Retinal pigment epithelial cell (primary cell): Measurements from ENCODE around the gene ABCD4.

Source experiments
- DNase-seq: peaks from one replicate; pipeline ENCODE4 v3.0.0-alpha.2; 2010; ENCODE audit warnings: low read depth
- H3K4me3 ChIP-seq: 2 replicates; pipeline ENCODE4 v1.5.1; 2011; ENCODE audit warnings: mild to moderate bottlenecking, low read length, control low read depth, moderate library complexity
- TF ChIP-seq, protein P1 (sequence below): conservative IDR thresholded peaks from 2 replicates; pipeline ENCODE4 v1.5.1; 2011; ENCODE audit warnings: low read depth, low read length, control low read depth, inconsistent platforms

The ABCD4 gene

DNA sequence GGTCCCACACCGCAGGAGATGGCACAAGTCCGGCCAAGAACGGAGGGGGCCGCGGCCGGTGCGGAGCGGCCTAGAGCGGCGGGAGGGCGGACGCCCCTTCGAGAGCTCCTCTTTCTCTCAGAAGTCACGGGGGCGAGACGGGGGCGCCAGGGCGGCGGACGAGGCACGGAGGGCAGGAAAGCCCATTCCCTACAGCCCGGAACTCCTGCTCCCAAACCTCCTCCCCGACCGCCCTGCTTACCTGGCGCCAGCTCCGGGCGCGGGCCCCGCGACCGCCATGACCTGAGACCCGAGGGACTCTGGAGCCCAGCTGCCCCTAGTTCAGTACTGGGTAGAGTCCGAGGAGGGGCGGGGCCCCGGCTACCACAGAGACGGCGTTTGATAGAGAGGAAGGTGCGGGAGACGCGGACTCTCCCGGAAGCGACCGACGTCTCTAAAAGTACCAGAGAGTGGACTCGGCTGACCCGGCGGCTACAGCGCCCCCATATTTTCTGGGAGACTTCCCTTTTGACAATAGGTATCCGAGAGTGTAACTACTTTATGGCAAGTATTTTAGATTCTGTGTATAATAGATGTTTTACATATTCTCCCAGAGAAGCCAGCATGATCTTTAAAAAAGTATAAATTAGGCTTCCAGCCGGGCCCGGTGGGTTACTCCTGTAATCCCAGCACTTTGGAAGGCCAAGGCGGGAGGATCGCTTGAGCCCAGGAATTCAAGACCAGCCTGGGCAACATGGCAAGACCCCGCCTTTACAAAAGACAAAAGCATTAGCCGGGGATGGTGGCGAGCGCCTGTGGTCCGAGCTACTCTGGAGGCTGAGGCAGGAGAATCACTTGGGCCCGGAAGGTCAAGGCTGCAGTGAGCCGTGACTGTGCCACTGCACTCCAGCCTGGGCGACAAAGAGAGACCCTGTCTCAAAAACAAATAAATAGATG lies at the start of gene ABCD4:
Gene ABCD4 (minus strand): TSS at position 301 of the 936 bp plus-strand sequence. CDS start 22 bp downstream, at position 279.
- peak within 1 kb of the TSS; percentile 88 for H3K4me3 ChIP-seq
- TF ChIP-seq, protein P1, sequence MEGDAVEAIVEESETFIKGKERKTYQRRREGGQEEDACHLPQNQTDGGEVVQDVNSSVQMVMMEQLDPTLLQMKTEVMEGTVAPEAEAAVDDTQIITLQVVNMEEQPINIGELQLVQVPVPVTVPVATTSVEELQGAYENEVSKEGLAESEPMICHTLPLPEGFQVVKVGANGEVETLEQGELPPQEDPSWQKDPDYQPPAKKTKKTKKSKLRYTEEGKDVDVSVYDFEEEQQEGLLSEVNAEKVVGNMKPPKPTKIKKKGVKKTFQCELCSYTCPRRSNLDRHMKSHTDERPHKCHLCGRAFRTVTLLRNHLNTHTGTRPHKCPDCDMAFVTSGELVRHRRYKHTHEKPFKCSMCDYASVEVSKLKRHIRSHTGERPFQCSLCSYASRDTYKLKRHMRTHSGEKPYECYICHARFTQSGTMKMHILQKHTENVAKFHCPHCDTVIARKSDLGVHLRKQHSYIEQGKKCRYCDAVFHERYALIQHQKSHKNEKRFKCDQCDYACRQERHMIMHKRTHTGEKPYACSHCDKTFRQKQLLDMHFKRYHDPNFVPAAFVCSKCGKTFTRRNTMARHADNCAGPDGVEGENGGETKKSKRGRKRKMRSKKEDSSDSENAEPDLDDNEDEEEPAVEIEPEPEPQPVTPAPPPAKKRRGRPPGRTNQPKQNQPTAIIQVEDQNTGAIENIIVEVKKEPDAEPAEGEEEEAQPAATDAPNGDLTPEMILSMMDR = peak; percentile 55
- DNase-seq = peak; percentile 76

DNA sequence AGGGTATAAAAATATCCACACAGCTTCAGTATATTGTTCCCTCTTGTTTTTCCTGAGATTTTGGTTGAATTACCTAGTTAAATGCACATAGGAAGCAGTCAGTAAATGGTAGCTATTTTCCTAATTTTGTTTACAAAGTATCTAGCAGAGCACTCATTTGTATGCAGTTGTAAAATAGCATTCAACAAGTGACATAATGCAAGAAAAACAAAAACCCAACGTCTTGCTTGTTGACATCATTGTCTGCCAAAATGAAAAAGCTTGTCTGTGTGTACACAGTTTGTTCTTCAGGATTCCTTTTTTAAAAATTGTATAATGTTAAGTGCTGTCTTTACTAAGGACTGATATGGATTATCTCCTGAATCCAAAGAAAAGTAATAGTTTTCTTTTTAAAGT lies 48.2 kb upstream of the ABCD4 start:
- TF ChIP-seq, protein P1 = no peak
- H3K4me3 ChIP-seq = no peak overlapping the region
- DNase-seq = no peak

DNA sequence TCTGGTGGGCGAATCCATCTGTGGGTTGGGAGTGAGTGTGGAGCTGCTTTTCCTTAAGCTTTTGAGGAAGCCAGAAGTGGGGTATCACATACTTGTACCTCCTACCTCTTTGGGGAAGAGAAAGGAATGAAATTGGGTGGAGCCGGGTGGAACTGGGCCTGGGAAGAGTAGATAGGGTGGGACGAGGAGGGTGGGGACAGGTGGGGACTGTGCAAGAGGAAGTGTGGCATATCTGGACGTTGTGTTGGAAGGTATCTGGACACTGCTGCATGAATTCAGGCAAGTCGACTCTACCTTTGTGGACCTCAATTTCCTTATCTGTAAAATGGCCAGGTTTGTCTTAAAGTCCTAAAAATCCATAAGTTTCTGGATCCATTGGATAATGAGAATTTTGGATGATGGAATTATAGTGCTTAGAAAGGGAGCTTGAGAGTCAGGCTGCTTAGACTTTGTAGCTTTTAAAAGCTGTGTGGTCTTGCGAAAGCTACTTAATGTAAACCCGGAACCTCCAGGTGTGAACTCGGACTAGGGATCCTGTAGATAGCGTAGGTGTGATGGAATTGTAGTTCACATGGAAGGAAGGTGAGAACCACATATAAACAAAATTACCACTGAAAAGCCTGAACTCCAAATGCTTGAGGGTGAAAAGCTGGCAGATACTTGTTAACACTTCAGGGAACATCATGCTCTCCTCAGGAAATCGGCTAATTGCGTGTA lies 47.6 kb upstream of the ABCD4 start:
- TF ChIP-seq, protein P1 = no peak
- no peak for DNase-seq
- no peak overlapping the region for H3K4me3 ChIP-seq

DNA sequence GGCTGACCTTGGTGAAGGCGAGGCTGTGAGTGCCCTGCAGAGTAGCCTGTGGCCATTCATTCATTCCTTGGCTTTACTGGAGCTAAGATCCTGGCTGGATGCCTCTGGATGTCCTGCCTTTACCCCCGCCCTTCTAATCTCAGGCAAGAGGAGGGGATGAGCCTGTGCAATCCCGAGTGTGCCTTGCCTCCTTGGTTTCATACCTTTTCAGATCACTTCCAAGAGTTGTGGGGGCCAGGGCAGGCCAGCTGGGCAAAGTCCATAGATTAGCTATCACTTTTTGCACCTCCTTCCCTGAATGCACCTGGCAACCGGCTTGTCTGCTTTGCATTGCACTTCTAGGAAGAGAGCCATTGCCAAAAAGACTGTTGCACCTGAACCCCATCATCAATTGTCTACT lies 47.0 kb upstream of the ABCD4 start:
- no peak for DNase-seq
- TF ChIP-seq, protein P1 = no peak
- no peak overlapping the region for H3K4me3 ChIP-seq

DNA sequence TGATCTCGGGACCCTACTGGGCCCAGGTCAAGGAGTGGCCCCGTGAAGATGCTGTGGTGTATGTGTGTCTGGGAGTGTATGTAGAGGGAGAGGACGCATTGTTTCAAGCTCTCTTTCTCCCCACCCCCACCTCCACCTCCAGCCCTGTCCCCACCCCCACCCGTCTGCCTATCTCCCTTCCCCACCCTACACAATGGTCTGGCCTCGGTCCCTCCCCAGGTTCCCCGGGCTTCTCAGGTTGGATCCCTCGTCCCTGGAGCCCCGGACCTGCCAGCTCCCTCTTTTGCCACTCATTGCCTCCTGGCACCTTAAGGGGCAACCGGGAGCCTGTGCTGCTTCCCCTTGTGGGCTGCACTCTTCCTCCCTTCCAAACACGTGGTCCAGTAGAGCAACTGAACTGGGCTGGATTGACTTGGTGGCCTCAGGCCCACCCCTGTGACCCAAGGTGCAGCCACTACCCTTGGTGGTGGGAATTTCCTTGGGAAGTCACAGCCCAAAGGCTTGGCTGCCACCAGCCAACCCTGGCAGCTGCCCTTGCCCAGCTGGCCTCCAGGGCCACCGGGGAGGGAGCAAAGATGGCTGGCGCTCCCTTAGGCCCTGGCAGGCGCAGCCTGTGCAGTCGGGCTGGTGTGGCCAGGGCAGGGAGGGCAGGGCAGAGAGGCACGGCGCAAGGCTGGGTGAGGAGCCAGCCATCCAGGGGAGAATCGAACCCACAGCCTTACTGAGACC lies 46.2 kb upstream of the ABCD4 start:
- no peak overlapping the region for H3K4me3 ChIP-seq
- TF ChIP-seq, protein P1 = no peak
- DNase-seq = no peak

DNA sequence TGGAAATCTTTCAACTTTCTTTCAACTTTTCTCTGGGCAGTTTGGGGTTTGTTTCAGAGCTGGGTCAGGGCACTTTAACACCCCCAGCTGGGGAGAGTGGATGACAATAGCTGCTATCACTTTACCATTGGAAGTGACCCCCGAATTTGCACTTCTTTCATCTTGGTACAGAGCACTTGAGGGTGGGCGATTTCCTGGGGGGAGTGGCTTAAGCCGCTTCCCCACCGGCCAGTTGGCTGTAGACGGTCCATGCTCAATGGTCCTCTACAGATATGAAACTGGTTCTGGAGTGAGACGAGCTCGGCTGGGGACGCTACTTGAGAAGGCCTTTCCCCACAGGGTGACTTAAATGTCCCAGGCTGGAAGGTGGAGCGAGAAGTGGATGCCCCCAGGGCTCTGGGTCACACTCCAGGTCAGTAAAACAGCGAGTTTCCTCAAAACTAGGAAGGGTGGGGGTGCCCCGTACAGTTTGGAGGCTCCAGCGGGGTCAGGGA lies 45.6 kb upstream of the ABCD4 start, which contains the start of gene VRTN:
Gene VRTN (plus strand): TSS at position 231 of the 494 bp plus-strand sequence. CDS start 8,313 bp downstream, outside the sequence.
- TF ChIP-seq, protein P1 = no peak
- H3K4me3 ChIP-seq = no peak within 1 kb of the TSS
- no peak for DNase-seq
